Spinal cord (tissue), 10 donors: ENCODE data around the gene NKRF. TPM values are rescaled to one million over a fixed set of nuclear protein-coding genes. Genes with fewer than 3 reads are reported as not detected.
A peak's percentile ranks its signal among the peaks of the same experiment; 100 is the strongest.

Experiments
- DNase-seq, 6 donors: peaks; one replicate each; pipeline versions ENCODE4 v3.0.0 to v3.0.0-alpha.2; 2013 to 2015; ENCODE audit warnings: low spot score in 6 of 6, low read depth in 4 of 6
- H3K27ac ChIP-seq: one replicate; pipeline ENCODE4 v1.5.1; 2013; ENCODE audit warnings: low read depth, low read length, control low read depth
- H3K27me3 ChIP-seq: one replicate; pipeline ENCODE4 v1.6.1; 2013; ENCODE audit warnings: low read length; ENCODE audit not compliant: control insufficient read depth, insufficient read depth
- H3K36me3 ChIP-seq: one replicate; pipeline ENCODE4 v1.6.1; 2013; ENCODE audit warnings: low read length; ENCODE audit not compliant: control insufficient read depth, insufficient read depth
- H3K4me1 ChIP-seq: one replicate; pipeline ENCODE4 v1.6.1; 2013; ENCODE audit warnings: low read length; ENCODE audit not compliant: control insufficient read depth, insufficient read depth
- H3K4me3 ChIP-seq: one replicate; pipeline ENCODE4 v1.5.1; 2013; ENCODE audit warnings: low read depth, low read length, control low read depth
- H3K9me3 ChIP-seq: one replicate; pipeline ENCODE4 v1.6.1; 2013; ENCODE audit warnings: low read length; ENCODE audit not compliant: control insufficient read depth, insufficient read depth
- WGBS: methylation state at CpG from one replicate; pipeline ENCODE4 v1.1.5; 2013; ENCODE audit warnings: missing lambda C conversion rate; ENCODE audit not compliant: insufficient coverage; 5-methylcytosine and 5-hydroxymethylcytosine counted together
- polyA plus RNA-seq, 2 donors: library from polyadenylated mRNA; unstranded; fragments of 120-200 nt; gene quantifications; one replicate each; pipeline ENCODE4 v1.2.1, GENCODE V29; 2013; ENCODE audit not compliant: insufficient read length in 2 of 2
- total RNA-seq, 2 donors: library from RNA; depleted of rRNA in 1 of 2; stranded (reverse); fragments of 120-200 nt in 1 of 2; fragments of >200 nt in 1 of 2; gene quantifications; one replicate each; pipeline versions ENCODE4 v1.2.3 to v1.2.4, GENCODE V29; 2013 to 2014
- donor health status: healthy.

Gene NKRF
- total and polyA plus RNA-seq, 4 donors = 6.4 to 27.0 (median 22.3) TPM

DNA sequence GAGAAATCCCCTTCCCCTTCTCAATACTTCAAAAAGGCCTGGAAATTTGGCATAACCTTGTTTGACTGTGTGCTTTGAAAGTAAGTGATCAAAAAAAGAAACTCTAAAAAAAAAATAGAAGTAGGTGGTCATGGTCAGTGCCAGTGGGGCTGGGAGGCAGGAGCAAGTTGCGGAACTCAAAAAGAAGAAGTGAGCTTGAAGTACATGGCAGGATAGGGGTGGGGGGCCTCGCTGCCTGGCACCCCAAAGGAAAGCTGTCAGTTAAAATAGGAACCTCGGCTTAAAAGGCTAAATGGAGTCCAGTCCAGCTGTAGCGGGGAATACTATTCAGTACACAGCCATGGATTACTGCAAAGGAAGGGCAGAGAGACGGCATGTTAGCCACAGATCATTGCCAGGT is 12.2 kb upstream of the NKRF start:
- no peaks in the 10 kb centered on the region for H3K9me3 ChIP-seq
- H3K27me3 ChIP-seq = no peaks in the 10 kb centered on the region
- no peak overlapping the region for H3K4me3 ChIP-seq
- H3K4me1 ChIP-seq = peaks cover 8% of the 10 kb centered on the region
- H3K36me3 ChIP-seq = no peaks in the 10 kb centered on the region
- DNase-seq = no peak
- 52% methylated on average over 5 of the region's 5 CpGs for WGBS
- H3K27ac ChIP-seq = no peak overlapping the region

DNA sequence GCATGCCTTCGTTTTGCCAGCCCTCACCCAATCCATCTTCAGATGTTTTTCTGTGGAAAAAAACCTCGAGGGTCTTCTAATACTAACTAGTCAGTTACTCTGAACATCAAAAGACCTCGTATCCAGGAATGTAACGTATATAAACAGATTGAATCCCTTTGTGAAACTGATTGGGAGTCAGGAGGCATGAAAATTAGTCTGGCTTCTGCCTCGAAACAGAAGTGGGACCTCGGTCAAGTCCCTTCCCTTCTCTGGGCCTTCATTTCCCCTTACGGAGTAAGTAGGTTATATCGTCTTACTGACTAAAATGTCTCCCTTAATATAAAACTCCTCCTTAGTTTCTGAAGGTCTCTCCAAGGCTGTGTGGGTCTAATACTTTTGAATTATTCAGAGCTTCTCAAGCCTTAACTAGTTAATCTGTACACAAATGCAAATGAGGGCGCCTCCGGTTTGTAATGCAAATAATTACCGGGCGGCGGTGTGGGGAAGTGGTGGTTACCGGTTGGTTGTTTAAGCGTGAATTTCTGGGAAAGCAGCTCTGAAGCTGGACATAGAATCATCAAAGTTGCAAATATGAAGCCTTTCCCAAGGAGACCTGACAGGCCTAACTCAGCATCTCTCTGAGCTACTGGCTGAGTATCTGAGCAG is 11.4 kb upstream of the NKRF start:
- Histone ChIP-seq H3K9me3 (no peaks in the 10 kb centered on the region), H3K4me1 (peaks cover 8% of the 10 kb centered on the region), H3K36me3 (no peaks in the 10 kb centered on the region), H3K4me3 (no peak overlapping the region), H3K27ac (peak overlapping the region; percentile 19), H3K27me3 (no peaks in the 10 kb centered on the region)
- DNase-seq = peak in 1 of 6 donors; percentile 32
- 24% methylated on average over 7 of the region's 15 CpGs for WGBS

DNA sequence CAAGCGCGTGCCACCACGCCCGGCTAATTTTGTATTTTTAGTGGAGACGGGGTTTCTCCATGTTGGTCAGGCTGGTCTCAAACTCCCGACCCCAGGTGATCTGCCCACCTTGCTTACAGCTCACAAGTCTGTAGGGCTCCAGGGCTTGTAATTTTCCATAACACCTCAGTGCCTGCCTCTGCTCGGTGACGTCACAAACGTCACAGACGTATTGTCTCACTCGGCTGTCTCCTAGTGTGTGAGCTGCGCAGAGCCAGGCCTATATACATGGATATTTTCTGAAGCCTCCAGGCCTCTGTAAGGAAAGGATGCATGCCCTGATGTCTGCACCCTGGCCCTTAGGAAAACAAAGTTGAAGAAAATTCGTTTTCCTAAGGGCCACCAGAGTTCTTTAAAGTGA is 8.6 kb upstream of the NKRF start:
- no peak overlapping the region for H3K27ac ChIP-seq
- WGBS = 85% methylated on average over 7 of the region's 13 CpGs
- no peak for DNase-seq
- no peaks in the 10 kb centered on the region for H3K27me3 ChIP-seq
- H3K4me1 ChIP-seq = peaks cover 4% of the 10 kb centered on the region
- no peaks in the 10 kb centered on the region for H3K36me3 ChIP-seq
- H3K4me3 ChIP-seq = no peak overlapping the region
- H3K9me3 ChIP-seq = no peaks in the 10 kb centered on the region

DNA sequence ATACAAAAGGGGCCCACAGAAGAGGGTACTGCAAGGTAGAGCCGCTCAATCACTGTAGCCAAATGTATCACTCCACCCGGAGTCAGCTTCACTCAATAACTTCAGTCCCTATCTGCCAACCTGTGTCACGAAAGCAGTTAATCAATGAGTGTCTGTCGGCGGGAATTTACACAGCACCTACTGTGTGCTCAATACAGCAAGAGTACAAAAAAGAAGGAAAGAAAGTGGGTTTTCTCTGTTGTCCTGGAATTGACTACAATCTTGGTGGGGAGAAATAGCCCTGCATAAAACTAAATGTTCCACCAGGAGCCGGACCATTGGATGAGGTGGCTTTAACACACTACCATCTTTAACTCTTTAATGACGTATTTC is 780 bp upstream of the NKRF start:
- peak overlapping the region; percentile 79 for H3K4me3 ChIP-seq
- no peaks in the 10 kb centered on the region for H3K36me3 ChIP-seq
- no peaks in the 10 kb centered on the region for H3K9me3 ChIP-seq
- no peak for DNase-seq
- H3K4me1 ChIP-seq = no peaks in the 10 kb centered on the region
- H3K27ac ChIP-seq = peak overlapping the region; percentile 90
- H3K27me3 ChIP-seq = no peaks in the 10 kb centered on the region
- no CpG with 5 or more reads among the region's 7 CpGs for WGBS

DNA sequence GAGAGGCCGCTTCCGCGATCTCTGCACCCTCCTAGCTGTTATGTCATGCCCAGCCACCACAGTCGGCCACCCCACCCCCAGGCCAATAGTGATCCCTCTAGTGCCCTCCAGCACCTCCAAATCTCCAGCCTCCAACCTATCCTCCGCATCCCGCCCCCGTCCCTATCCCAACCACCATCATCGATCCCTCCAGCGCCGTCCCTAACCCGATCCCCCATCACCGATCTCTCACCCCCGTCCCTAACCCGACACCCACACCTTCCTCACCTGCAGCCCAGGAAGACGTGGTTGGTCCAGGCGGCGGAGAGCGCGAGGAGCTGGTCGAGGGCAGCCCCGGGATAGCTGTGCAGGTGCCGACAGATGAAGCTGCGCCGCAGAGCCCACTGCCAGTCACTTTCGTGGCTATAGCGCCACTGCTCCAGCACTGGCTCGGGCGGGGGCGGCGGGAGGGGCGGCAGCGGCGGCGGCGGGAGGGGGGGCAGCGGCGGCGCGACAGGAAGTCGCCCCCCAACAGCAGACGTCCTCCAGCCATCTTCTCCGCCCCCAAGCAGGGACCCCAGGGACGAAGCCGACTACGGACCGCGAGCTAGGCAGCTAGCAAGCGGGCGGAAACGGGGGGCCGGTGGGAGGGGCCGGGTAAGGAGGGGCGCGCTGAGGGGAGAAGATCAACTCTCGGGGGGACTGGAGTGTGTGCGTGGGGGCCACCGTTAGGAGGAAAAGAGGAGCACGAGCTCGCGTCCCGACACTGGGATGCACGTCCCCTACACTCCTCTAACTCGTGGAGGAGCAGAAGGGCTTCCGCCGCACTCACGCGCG is 552 bp downstream of the NKRF start:
- Histone ChIP-seq H3K27ac (peak overlapping the region; percentile 90), H3K4me3 (peak overlapping the region; percentile 79), H3K27me3 (no peaks in the 10 kb centered on the region), H3K4me1 (no peaks in the 10 kb centered on the region), H3K9me3 (no peaks in the 10 kb centered on the region), H3K36me3 (peaks cover 6% of the 10 kb centered on the region)
- DNase-seq = peak in 2 of 6 donors; percentile 51 to 79
- WGBS = 21% methylated on average over 65 of the region's 68 CpGs

DNA sequence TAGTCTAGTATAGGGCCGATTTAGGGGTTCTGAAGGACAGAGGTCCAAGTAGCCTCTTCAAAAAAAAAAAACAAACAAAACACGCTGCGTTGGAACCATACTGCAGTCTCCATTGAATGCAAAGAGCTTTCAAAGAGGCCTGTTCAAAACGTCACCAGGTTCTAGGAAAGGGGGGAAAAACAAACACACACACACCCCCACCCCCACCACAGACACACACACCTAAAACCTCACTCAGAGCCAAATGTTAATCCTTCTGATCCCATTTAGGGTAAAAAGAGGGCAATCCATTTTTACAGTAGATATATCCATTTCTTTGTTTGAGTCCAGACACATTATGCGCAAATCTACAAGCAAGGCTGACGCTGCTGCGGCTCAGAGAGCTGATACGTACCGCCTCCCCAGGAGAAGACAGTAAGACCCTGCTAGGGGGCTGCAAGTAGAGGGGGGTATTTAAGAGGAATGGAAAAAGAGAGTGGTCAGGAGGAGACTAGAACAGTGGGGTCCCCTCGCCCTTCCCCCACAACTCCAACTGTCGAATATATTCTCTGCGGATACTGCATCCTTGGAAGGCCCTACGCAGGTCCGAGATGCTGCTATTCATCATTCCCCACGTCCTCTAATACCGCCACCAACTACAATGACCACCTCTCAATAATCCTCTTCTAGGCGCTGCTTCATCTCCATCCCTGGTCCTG is 1.3 kb downstream of the NKRF start:
- H3K4me1 ChIP-seq = no peaks in the 10 kb centered on the region
- H3K4me3 ChIP-seq = peak overlapping the region; percentile 79
- WGBS = 22% methylated on average over 8 of the region's 17 CpGs
- peaks cover 8% of the 10 kb centered on the region for H3K36me3 ChIP-seq
- H3K27ac ChIP-seq = peak overlapping the region; percentile 61
- peak in 2 of 6 donors; percentile 36 to 58 for DNase-seq
- H3K9me3 ChIP-seq = no peaks in the 10 kb centered on the region
- H3K27me3 ChIP-seq = no peaks in the 10 kb centered on the region

DNA sequence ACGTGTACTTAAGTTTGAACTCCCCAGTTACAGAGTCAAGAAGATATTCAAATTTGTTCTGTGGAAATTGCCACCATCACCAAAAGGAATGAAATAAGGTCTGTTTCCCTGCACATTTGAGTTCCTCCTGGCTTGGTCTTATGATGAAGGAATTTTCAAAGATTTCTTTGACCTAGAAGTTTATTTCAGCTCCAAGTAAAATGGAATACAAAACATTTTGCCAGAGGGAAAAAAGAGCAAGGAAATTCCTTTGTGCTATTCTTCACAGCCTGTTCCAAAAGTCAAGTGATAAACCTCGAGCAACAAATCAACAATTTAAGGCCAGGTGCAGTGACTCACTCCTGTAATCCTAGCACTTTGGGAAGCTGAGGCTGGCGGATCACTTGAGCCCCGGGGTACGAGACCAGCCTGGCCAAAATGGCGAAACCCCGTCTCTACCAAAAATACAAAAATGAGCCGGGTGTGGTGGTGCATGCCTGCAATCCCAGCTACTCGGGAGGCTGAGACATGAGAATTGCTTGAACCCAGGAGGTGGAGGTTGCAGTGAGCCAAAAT is 3.4 kb downstream of the NKRF start:
- H3K4me1 ChIP-seq = no peaks in the 10 kb centered on the region
- peaks cover 8% of the 10 kb centered on the region for H3K36me3 ChIP-seq
- no peak overlapping the region for H3K27ac ChIP-seq
- H3K9me3 ChIP-seq = no peaks in the 10 kb centered on the region
- no peaks in the 10 kb centered on the region for H3K27me3 ChIP-seq
- DNase-seq = no peak
- H3K4me3 ChIP-seq = no peak overlapping the region
- 80% methylated on average over 7 of the region's 9 CpGs for WGBS

DNA sequence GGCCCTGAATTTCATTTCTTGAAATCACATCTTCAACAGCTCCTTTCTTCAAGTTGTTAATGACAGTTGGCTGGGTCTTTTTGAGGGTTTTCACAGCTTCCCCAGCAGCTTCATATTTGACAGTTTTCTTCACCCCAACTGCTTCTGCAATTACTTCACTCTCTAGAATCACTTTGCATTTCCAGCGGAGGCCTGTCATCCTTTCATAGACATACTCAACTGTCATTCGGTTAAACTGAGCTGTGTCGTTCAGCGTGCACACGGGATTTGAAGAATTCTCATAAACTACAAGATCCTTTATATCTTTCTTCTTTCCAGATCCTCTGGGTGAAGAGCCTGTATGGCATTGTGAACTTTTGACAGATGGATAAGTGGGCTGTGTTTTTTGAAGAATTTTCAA is 16.4 kb downstream of the NKRF start:
- H3K9me3 ChIP-seq = peaks cover 2% of the 10 kb centered on the region
- DNase-seq = no peak
- no peaks in the 10 kb centered on the region for H3K4me1 ChIP-seq
- H3K4me3 ChIP-seq = no peak overlapping the region
- no peak overlapping the region for H3K27ac ChIP-seq
- peaks cover 7% of the 10 kb centered on the region for H3K36me3 ChIP-seq
- WGBS = 83% methylated on average over 2 of the region's 5 CpGs
- H3K27me3 ChIP-seq = no peaks in the 10 kb centered on the region

DNA sequence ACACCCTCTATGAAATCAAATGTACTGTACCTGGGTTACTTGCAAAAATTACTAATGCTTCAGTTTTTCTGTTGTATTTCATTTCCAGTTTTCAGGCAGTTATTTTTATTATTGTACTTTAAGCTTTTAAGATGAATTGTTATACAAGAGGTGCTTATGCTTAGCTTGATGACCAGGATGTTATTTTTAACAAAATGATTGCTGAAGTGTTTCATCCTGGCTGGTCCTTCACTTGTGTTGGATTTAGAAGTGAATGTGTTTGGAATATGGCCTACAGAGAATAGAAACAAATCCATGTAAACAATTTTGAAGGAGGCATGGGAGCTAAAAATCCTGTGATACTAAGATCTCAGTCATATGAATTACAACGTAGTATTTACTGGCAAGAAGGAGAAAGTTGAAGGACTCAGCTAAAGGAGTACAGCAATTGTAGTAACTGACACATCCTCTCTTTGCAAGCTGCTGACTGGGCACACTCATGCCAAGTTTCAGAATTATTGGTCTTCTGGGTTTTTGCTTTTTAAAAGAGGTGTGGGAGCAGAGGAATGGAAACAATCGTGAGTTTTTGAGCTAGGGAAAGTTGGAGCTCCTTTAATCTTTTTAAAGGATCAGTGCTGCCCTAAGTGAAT is 22.7 kb downstream of the NKRF start:
- DNase-seq = no peak
- no peak overlapping the region for H3K27ac ChIP-seq
- H3K27me3 ChIP-seq = no peaks in the 10 kb centered on the region
- no peak overlapping the region for H3K4me3 ChIP-seq
- no peaks in the 10 kb centered on the region for H3K4me1 ChIP-seq
- H3K9me3 ChIP-seq = no peaks in the 10 kb centered on the region
- WGBS = 20% methylated on average over 1 of the region's 2 CpGs
- H3K36me3 ChIP-seq = no peaks in the 10 kb centered on the region
